GM18502 (cell line): ENCODE measurements around the gene AUP1.
"Not testable (repeated sequence)": the region's sequence is repeated elsewhere in the genome, so short reads cannot be mapped to it uniquely, and the experiment has no call there.

Experiments used
- ATAC-seq: cut with Tn5 transposase; IDR thresholded peaks from one replicate; pipeline ENCODE4 v1.9.1; 2021; ENCODE audit warnings: mild to moderate bottlenecking; ENCODE audit not compliant: unreplicated experiment, poor library complexity

The AUP1 gene

DNA sequence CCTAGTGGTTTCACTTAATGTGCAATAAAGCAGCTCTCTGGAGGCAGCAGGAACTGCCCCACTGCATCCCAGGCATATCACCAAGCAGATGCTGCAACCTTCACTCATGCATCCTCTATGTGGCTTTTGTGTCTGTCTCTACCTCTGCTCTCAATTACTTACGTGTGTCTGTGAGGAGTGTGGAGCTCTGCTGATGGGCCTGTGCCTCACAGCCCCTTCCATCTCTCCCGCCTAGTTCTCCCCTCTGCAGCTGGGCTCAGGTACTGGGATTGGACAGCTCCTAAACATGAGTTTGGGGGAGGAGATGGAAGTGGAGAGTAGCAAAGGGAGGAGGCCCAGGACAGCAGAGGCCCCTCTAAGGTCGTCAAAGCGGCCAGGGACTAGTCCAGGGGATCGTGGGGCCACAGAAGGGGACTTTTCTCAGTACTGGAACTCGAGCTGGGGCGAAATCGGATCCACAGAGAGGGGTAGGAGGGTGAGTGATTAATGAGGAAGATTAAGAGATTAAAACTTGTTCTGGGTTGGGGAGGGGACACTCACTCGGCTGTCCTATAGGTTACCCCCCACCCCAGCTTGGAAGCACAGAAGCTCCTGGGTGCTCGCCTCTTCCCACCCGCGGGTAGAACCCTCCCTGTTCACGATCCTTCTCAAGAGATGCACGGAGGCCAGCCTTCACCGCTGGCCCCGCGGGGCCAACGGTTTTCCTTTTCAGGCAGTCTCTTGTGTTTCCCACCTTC is 28.0 kb downstream of the AUP1 start:
- no peak for ATAC-seq

DNA sequence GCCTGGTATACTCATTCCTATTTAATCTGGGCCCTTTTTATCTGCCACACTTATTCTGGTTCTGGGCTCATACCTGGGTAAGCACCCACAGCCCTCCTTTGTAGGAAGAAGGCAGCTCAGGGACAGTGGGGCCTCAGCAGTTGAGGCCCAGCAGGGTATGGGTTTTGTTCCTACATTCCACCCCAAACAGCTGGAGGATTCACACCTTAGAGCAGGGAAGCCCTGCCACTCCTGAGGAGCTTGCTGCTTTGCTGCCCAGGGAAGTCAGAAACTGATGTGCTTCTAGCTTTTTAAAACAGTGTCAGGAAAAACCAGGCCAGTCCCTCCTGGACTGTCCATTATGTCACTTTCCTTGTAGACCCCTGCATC is 28.9 kb downstream of the AUP1 start:
- no peak for ATAC-seq

DNA sequence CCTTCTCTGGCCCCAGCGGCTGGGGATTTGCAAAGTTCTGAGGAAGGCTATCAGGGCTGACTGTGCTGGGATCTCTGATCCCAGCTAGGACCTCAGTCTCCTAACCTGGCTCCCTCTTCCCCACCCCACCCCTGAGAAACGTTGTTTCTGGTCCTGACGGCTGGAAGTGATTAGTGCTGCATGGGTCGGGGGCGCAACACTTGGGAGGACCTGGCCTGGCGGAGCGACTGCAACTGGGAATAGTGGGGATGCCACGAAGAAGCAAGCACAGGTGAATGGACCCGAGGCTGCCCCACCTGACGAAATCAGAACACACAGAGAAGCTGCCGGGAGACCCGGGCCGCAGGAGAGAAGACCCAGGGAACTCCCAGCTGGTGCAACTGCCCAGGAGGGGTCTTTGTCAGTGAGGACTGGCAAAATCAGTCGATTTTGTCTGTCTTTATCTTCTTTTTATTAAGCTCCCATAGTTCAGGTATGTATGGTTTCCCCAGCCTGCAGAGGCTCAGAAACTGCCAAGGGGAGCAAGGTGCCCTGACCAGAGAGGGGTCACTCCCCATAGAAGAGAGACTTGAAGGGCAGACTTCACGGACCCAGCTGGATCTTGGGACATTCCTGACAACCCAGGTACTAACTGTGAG is 29.4 kb downstream of the AUP1 start:
- no peak for ATAC-seq

DNA sequence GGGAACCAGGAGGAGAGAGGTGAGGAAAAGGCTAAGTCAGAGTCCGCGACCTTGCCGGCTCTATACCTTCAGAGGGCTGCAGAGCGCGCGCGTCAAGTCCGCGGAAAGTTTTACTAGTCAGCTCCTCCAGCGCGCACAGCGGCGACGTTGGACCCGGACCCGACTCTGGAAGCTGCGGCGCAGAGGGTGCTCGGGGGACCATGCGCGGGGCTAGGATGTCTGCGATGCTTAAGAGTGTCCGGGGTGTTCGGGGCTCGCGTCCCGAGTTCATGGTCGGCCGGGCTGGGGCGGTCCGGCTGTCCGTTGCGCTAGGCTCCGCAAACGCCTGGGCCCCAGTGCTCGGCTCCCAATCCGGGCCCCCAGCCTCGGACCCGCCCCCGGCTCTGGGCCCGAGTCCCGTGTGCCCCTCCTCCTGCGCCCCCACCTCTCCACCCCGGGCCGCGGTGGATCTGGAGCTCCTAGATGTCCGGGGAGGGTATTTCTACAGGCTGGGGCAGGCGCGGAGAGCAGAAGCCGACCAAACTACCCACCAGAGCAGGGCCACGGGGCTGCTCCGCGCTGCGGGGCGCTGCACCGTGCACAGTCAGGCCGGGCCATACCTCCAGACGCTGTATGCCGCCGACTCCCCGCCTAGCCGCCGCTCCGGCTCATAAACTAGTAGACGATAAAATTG is 30.1 kb downstream of the AUP1 start, which contains the start of gene LBX2:
LBX2 (minus strand) TSS at position 337 of the 673 bp plus-strand sequence; CDS start at position 271, 66 bp downstream.
- no peak for ATAC-seq

DNA sequence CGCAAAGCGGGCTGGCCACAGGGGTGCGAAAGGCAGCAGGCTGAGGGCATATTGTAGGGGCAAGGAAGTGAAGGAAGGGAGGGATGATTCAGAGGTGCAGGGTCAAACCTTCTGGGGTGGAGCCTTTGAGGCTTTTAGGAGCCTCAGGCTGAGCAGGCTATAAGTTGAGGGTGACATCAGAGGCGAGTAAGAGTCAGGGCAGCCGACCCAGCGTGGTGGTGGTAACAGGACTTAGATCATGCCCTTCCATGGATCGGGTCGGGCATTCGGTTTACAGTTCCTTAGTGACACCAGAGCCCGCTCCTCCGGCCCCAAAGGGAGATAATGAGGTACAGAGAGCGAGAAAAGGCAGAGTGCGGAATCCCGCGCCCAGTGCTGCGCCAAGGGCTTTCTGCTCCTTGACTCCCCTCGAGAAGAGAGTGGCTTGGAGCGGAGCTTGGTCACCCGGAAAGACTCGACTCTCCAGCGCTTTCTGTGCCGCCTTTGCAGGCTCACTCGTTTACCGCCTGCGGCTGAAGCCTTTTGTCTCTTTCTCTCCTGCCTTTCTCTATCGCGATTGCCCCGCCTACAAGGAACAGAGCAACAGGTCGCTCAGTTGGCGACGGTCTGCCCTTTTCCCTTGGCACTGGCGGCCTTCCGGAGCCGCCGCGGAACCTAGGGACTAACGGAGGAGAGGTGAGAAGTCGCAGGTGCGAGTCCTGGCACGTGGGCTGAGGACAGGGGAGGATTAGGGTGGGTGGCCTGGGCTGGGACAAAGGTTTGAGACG is 30.8 kb downstream of the AUP1 start:
- ATAC-seq, result no peak

DNA sequence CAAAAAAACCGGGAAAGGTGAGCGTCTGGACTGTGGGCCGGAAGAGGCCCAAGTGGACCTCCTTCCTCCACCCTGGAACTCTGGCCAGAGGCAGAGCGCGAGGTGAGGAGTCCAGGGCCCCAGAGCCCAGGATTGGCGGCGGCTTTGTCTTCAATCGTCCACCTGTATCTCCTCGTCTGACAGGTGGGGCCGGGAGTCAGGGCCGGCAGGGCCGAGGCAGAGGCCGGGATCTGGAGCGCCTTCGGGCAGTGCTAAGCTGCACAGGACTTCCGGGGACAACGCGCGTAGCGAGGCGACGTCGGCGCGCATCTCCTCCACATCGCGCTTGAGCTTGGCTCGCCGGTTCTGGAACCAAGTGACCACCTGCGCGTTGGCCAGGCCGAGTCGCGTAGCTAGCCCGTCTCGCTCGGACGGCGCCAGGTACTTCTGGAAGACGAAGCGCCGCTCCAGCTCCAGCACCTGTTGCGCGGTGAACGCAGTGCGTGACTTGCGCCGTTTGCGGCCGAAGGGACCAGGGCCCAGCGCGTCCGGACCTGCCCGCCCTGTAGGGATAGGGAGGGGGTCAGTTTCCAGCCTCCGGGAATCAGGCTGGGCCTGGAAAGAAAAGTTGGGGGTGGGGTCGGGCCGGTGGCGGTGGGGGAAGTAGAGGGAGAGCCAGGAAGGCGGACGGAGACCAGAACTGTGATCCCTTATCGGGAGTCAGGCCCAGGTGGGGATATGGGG is 31.6 kb downstream of the AUP1 start:
- no peak for ATAC-seq

DNA sequence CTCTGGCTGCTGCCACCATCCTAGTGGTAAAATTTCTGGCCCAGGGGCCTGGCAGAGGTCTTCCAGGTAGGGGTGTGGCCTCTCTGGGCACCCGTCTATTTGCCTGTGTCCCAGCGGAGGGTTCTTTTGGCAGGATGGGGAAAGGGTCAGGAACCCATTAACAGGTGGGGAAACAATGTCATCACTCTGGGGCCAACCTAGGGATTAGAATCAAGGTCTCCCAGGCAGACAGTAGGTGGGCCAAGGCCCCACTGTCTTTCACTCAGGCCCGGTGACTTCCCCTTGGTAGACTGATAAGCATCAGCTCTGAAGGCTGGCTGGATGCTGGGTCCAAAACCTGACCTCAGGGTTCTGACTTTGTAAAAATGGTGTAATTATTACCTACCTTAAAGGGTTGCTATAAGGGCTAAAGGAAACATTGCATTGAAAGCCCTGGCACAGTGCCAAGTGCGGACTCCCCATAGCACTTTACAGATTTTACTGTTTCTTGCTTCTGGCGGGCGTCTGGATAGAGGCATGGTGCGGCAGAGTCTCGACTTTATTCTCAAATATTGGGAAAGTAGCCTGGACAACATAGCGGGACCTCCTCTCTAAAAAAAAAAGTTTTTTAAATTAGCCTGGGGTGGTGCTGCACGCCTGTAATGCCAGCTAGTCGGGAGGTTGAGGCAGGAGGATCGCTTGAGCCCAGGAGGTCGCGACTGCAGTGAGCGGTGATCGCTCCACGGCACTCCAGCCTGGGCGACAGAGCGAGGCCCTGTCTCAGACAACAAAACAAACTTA is 32.3 kb downstream of the AUP1 start:
- no peak for ATAC-seq

DNA sequence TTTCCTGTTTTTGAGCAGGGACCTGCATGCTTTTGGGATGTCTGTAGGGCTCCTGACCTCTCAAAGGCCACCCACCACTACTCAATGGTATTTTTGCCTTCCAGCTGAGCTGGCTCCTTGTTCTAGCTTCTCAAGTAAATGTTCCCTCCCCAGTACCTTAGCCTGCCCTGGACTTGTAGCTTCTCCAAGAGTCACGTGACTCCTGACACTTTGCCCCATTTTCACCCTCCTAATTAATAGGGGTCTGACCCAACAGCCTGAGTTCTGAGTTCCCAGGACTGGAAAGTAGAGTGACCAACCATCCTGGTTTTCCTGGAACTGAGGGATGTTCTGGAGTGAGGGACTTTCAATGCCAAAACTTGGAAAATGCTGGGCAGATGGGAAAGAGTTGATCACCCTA is 34.1 kb downstream of the AUP1 start:
- ATAC-seq, result no peak

DNA sequence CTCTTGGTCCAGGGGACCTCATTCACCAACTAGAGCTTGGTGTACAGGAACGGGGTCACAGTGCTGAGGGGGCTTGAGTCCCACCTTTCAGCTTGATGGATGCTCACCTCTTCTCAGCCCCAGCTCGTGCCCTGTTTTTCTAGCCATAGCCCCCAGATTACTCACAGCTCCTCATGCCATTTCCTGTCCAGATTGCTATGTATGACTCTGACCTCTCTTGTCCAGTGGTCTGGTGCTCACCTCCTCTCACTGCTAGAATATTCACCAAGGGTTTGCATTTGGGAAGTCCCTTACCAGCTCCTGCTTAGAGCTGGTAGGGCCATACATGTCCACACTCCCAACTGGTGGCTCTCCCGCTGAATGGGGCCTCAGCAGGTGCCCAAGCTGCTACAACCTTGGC is 36.0 kb downstream of the AUP1 start:
- no peak for ATAC-seq

DNA sequence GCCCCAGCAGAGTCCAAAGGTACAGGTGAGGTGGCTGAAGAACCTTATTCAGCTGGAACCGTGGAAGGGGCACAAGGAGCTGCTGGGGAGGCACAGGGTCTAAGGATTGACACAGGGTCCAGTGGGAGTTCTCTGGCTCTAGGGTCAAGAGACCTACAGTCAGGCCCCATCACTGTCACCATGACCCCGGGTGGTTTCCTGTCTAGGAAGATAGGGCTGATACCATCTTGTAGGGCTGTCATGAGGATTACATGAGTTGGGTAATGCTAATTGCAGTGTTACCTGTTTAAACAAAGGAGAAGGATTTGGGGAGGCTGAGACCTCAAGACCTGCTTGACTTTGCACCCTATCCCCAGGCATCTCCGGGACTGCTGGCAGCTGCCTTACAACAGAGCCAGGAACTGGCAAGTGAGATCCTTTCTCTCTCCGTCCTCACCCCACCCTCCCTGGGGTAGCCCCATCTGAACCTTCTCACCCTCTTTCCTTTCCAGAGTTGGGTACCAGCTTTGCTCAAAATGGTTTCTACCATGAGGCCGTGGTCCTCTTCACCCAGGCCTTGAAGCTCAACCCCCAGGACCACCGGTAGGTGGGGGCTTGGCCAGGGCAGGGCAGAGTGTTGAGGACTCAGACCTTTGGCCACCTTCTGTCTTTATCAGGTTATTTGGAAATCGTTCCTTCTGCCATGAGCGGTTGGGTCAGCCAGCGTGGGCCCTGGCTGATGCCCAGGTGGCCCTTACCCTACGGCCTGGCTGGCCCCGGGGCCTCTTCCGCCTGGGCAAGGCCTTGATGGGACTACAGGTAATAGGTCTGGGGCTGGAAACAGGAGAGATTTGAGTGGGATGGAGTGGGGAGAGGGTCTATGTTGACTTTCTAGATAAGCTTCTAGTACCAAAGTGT is 37.6 kb downstream of the AUP1 start:
- ATAC-seq, result no peak

DNA sequence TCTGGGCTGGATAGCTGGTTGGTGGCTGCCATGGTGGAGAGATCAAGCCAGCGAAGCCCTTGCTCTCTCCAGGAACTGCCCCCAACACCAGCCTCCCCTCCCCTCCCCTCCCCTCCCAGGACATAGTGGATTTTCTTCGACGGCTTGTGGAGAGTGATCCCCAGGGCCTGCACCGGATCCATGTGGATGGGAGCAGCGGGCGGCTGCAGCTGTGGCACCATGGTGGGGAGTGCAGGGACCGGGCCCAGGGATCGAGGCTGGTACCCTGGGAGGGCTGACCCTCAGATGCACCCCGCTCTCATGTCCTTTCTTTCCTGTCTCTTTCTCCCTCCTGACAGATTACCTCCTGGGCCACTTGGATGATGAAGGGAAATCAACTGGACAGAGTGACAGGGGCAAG is 39.6 kb downstream of the AUP1 start:
- ATAC-seq, result no peak

DNA sequence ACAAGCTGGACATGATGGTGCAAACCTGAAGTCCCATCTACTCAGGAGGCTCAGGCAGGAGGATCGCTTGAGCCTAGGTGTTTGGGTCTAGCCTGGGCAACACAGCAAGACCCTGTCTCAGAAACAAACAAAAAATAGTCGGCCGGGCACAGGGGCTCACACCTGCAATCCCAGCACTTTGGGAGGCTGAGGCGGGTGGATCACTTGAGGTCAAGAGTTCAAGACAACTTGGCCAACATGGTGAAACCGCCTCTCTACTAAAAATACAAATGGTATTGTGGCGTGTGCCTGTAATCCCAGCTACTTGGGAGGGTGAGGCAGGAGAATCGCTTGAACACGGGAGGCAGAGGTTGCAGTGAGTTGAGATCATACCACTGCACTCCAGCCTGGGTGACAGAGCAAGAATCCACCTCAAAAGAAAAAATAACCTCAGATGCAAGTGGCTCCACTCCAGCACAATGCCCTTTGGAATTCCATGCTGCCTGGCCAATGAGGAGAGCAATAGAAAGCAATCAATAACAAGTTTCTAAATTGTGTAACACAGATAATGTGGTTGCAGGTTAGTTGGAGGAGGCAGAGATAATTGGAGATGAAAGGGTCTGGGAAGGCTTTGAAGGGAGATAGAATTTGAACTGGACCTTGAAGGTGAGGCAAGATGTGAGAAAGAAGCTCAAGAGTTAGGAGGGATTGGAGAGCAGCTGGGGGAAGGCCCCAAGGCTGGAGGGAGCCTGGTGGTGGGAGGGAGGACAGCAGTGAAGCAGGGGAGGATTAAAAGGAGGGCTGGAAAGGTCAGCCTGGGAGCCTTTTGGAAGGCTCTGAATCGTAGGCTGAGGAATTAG is 40.6 kb downstream of the AUP1 start:
- no peak for ATAC-seq

DNA sequence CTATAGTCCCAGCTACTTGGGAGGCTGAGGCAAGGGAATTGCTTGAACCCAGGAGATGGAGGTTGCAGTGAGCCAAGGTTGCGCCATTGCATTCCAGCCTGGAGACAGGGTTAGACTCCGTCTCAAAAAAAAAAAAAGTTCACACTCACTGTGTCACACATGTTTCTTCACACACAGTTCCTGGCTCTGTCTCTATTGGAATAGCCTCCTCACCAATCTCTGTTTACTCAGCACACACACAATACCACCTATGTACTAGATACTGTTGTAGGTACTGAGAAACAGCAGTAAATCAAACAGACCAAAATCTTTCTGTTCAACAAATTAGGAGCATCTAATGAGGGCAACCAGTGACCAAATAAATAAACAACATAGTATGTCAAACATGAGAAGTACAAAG is 43.4 kb downstream of the AUP1 start:
- no peak for ATAC-seq

DNA sequence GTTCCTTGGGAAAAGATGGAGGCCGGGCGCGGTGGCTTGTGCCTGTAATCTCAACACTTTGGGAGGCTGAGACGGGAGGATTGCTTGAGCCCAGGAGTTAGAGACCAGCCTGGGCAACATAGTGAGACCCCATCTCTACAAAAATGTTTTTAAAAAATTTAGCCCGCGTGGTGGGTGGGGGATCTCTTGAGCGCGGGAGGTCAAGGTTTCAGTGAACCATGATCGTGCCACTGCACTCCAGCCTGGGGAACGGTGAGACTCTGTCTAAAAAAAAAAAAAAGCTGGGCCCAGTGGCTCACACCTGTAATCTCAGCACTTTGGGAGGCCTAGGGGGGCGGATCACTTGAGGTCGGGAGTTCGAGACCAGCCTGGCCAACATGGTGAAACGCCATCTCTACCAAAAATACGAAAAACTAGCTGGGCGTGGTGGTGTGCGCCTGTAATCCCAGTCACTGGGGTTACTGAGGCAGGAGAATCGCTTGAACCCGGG is 45.8 kb downstream of the AUP1 start:
- ATAC-seq, result not testable (repeated sequence)

DNA sequence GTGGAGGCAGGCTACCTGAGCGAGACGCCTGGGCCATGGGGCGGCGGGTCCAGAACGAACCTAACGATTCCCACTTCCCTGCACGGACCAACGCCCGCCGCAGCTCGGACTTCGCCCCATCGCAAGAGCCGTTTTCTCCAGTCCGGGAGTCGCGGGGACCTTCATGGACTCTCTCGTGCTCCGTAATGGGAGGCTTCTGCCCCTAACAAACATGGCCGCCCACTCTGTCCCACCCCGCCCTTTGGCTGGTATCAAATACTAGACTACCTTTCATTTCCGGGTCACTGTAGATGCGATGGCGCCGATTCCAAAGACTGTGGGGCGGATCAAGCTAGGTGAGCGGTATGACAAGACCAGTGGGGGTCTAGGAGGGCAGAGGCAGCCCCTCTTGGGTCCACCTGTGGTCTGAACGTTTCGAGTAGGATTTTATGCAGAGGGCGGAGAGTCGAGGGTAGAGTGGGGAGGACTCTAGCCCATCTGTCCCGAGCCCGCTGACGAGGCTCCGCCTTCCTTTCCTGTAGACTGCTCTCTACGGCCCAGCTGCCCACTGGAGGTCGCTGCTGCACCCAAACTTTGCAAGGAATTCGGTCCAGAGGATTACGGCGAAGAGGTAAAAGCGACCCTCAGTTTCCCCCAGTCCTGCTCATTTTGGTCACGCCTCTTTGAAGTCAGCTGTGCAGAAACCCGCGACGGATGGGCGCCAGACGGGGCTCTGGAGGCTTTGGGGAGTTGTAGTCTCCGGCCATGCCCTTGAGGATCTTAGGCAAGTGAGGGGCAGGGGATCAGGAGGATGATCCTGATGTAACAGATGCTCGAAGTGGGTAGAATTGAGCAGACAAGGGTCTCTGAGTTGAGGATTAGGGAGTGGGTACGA is 46.5 kb downstream of the AUP1 start, which contains the start of the genes CCDC142 and TTC31:
CCDC142 (minus strand) TSS at position 198 of the 874 bp plus-strand sequence; CDS start at position 37, 161 bp downstream.
TTC31 (plus strand) TSS at position 281 of the 874 bp plus-strand sequence; CDS start at position 296, 15 bp downstream.
- peak; percentile 94 for ATAC-seq
